ENCODE measurements around the gene ENDOG. TPM values are rescaled to one million over a fixed set of nuclear protein-coding genes. Genes with fewer than 3 reads are reported as not detected.

Gene ENDOG
- total RNA-seq, 1 experiment from 2014 or later = 25.8 TPM

GRCh38 chr9:128787659-128788058 lies 30.6 kb upstream of the ENDOG start (continued):
- TF ChIP-seq ZNF532 (CRISPR knock-in tag; IDR thresholded peaks at IDR 0.05; ENCODE audit: borderline replicate concordance) (no peak), TCF7 (CRISPR knock-in tag; IDR thresholded peaks at IDR 0.05; ENCODE audit: low read depth) (no peak), ZNF425 (CRISPR knock-in tag; conservative IDR thresholded peaks at IDR 0.05) (no peak), ATF3 (CRISPR knock-in tag; conservative IDR thresholded peaks at IDR 0.05) (no peak), SP1 (CRISPR knock-in tag; conservative IDR thresholded peaks at IDR 0.05) (no peak), ESRRA (CRISPR knock-in tag; IDR thresholded peaks at IDR 0.05; ENCODE audit: borderline replicate concordance) (no peak), MAX (CRISPR knock-in tag; IDR thresholded peaks at IDR 0.05) (no peak), FOXJ3 (CRISPR knock-in tag; IDR thresholded peaks at IDR 0.05; ENCODE audit: borderline replicate concordance) (no peak)
- TF ChIP-seq, protein P1, sequence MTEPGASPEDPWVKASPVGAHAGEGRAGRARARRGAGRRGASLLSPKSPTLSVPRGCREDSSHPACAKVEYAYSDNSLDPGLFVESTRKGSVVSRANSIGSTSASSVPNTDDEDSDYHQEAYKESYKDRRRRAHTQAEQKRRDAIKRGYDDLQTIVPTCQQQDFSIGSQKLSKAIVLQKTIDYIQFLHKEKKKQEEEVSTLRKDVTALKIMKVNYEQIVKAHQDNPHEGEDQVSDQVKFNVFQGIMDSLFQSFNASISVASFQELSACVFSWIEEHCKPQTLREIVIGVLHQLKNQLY (CRISPR knock-in tag; IDR thresholded peaks at IDR 0.05) = no peak
- TF ChIP-seq, protein P2, sequence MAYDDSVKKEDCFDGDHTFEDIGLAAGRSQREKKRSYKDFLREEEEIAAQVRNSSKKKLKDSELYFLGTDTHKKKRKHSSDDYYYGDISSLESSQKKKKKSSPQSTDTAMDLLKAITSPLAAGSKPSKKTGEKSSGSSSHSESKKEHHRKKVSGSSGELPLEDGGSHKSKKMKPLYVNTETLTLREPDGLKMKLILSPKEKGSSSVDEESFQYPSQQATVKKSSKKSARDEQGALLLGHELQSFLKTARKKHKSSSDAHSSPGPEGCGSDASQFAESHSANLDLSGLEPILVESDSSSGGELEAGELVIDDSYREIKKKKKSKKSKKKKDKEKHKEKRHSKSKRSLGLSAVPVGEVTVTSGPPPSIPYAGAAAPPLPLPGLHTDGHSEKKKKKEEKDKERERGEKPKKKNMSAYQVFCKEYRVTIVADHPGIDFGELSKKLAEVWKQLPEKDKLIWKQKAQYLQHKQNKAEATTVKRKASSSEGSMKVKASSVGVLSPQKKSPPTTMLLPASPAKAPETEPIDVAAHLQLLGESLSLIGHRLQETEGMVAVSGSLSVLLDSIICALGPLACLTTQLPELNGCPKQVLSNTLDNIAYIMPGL (CRISPR knock-in tag; IDR thresholded peaks at IDR 0.05) = no peak

DNA sequence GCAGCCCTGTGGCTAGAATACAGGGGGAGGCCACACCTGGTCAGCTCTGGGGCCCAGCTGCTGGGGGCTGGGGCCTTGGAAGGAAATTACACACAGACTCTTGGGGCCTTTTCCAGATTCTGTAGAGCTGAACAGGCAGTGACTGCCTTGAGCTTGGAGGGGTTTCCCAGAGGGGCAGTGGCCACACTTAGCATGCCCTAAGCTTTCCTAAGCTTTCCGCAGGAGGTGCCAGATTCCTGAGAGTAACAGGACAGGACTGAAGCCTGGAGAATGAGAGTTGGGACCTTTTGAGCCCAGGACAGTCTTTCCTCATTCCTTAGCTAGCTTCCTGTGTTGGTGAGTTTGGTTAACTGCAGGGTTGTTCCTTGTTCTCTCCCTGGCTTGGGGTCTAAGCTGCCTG lies 29.9 kb upstream of the ENDOG start:
- CTCF ChIA-PET = interaction anchor here (0.8 to 1.7 kb wide), 10 partner anchors 18 to 350 kb away, joined by 3 to 6 read pairs (median 5); partner anchors contain the start of genes ENDOG, PKN3 and SPOUT1
- Mint-ChIP-seq H3K4me1 (peaks cover 7% of the 10 kb centered on the region; the same call in 1 of the 2 replicates), H3K9me3 (no peaks in the 10 kb centered on the region), H3K36me3 (peaks cover 5% of the 10 kb centered on the region; the same call in 1 of the 2 replicates), H3K4me3 (peak overlapping the region; percentile 96), H3K27ac (no peak overlapping the region), H3K27me3 (ENCODE audit: low read depth) (no peaks in the 10 kb centered on the region)
- POLR2A ChIA-PET = interaction anchor here (1.1 kb wide), 1 partner anchor 24 kb away, joined by 5 read pairs; no protein-coding TSS in a partner anchor
- no peak for DNase-seq (ENCODE audit: low spot score)
- ATAC-seq = no peak
- TF ChIP-seq ATF3 (CRISPR knock-in tag; conservative IDR thresholded peaks at IDR 0.05) (no peak), E2F4 (CRISPR knock-in tag; IDR thresholded peaks at IDR 0.05; ENCODE audit: borderline replicate concordance, low read depth) (no peak), GABPB1 (CRISPR knock-in tag; IDR thresholded peaks at IDR 0.05) (no peak), ZNF512 (CRISPR knock-in tag; IDR thresholded peaks at IDR 0.05; ENCODE audit: borderline replicate concordance) (no peak), TEAD4 (CRISPR knock-in tag; IDR thresholded peaks at IDR 0.05) (no peak), EMX1 (CRISPR knock-in tag; IDR thresholded peaks at IDR 0.05) (no peak), ZMAT4 (CRISPR knock-in tag; IDR thresholded peaks at IDR 0.05) (no peak), GTF2I (CRISPR knock-in tag; conservative IDR thresholded peaks at IDR 0.05) (no peak), ETV6 (CRISPR knock-in tag; IDR thresholded peaks at IDR 0.05) (no peak), CBFB (CRISPR knock-in tag; IDR thresholded peaks at IDR 0.05; ENCODE audit: low read depth) (no peak), KAT7 (CRISPR knock-in tag; IDR thresholded peaks at IDR 0.05; ENCODE audit: borderline replicate concordance) (no peak)
- TF ChIP-seq, protein P3, sequence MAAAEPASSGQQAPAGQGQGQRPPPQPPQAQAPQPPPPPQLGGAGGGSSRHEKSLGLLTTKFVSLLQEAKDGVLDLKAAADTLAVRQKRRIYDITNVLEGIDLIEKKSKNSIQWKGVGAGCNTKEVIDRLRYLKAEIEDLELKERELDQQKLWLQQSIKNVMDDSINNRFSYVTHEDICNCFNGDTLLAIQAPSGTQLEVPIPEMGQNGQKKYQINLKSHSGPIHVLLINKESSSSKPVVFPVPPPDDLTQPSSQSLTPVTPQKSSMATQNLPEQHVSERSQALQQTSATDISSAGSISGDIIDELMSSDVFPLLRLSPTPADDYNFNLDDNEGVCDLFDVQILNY (CRISPR knock-in tag; IDR thresholded peaks at IDR 0.05) = no peak

All from WTC11 (cell line).